Measurements from ENCODE around the gene RNF14.

DNA sequence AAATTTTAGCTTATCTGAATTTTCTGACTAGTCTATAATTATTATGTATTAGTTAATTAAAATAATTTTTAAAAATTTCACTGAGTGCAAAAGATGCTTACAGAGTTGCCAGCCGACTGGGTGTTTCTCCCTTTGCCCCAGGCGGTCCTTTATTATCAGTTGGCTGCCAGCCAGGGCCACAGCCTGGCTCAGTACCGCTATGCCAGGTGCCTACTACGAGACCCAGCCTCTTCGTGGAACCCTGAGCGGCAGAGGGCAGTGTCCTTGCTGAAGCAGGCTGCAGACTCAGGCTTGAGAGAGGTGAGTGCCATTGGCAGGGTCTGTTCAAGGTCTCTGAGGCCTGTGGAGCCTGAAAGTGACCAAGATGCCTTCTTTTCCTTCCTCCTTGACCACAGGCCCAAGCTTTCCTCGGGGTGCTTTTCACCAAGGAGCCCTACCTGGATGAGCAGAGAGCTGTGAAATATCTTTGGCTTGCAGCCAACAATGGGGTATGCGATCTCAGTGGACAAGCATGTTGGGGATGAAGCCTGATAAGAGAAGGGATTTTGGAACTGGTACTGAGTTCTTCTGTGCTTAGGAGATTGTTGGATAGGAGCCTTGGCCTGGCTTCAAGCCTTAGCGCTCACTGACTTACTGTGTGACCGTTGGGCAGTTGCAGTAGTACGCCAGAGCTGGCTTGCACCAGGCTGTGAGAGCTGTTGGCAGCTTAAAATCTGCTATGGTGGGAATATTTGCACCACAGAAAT is 34.6 kb upstream of the RNF14 start:
- no peak for TF ChIP-seq POLR2A (IDR thresholded peaks at IDR 0.05)
- TF ChIP-seq, protein P1, sequence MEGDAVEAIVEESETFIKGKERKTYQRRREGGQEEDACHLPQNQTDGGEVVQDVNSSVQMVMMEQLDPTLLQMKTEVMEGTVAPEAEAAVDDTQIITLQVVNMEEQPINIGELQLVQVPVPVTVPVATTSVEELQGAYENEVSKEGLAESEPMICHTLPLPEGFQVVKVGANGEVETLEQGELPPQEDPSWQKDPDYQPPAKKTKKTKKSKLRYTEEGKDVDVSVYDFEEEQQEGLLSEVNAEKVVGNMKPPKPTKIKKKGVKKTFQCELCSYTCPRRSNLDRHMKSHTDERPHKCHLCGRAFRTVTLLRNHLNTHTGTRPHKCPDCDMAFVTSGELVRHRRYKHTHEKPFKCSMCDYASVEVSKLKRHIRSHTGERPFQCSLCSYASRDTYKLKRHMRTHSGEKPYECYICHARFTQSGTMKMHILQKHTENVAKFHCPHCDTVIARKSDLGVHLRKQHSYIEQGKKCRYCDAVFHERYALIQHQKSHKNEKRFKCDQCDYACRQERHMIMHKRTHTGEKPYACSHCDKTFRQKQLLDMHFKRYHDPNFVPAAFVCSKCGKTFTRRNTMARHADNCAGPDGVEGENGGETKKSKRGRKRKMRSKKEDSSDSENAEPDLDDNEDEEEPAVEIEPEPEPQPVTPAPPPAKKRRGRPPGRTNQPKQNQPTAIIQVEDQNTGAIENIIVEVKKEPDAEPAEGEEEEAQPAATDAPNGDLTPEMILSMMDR (IDR thresholded peaks at IDR 0.05): no peak
- no peak for TF ChIP-seq EP300 (IDR thresholded peaks at IDR 0.05)
- TF ChIP-seq POLR2AphosphoS5 (IDR thresholded peaks at IDR 0.05): no peak

All from gastroesophageal sphincter (tissue), 3 donors.